Panc1 (cell line): ENCODE measurements around the gene DUXB. TPM values are rescaled to one million over a fixed set of nuclear protein-coding genes. Genes with fewer than 3 reads are reported as not detected.

ENCODE experiments used
- ATAC-seq: fragments of 200-7000 bp; cut with Tn5 transposase; 2 replicates; pipeline ENCODE4 v1.9.1; 2020; ENCODE audit warnings: mild to moderate bottlenecking, moderate library complexity
- BruUV-seq: library from RNA; stranded (reverse); fragments of 400-500 nt; replicated peaks from 2 replicates; lab custom pipeline; 2021; lab: Mats Ljungman, UMichigan
- CTCF ChIA-PET: fragments of 300-600 bp; sonication (Branson Sonifier 250); formaldehyde crosslinking; loops from one replicate; lab custom pipeline; 2022; ENCODE audit warnings: antibody characterized with exemption; lab: Charles Lee
- POLR2A ChIA-PET: fragments of 300-600 bp; sonication (Branson Sonifier 250); formaldehyde crosslinking; loops from one replicate; lab custom pipeline; 2022; ENCODE audit warnings: antibody characterized with exemption; lab: Charles Lee
- DNase-seq: peaks from one replicate; pipeline ENCODE4 v3.0.0-alpha.2; 2010; ENCODE audit warnings: low read depth, low spot score
- H3K27ac ChIP-seq: 2 replicates; pipeline ENCODE4 v1.5.1; 2011; ENCODE audit warnings: mild to moderate bottlenecking, low read length, inconsistent platforms
- H3K27me3 ChIP-seq: fragments of 200-500 bp; sonication (Bioruptor generic); 2 replicates; pipeline ENCODE4 v1.6.0; 2014; ENCODE audit warnings: low read length, inconsistent platforms; ENCODE audit not compliant: control insufficient read depth, insufficient read depth
- H3K36me3 ChIP-seq: fragments of 200-500 bp; sonication (Bioruptor generic); 2 replicates; pipeline ENCODE4 v1.5.1; 2014; ENCODE audit warnings: inconsistent platforms, mild to moderate bottlenecking, low read length, moderate library complexity; ENCODE audit not compliant: control insufficient read depth, insufficient read depth
- H3K4me1 ChIP-seq: 2 replicates; pipeline ENCODE4 v1.5.1; 2011; ENCODE audit warnings: inconsistent platforms, mild to moderate bottlenecking, low read length, moderate library complexity; ENCODE audit not compliant: control insufficient read depth, insufficient read depth
- H3K4me3 ChIP-seq, 2 experiments: 2 replicates each; pipeline ENCODE4 v1.5.1; 2011 to 2012; ENCODE audit warnings: low read depth in 2 of 2, low read length in 2 of 2, mild to moderate bottlenecking in 2 of 2, inconsistent platforms in 1 of 2, moderate library complexity in 1 of 2
- H3K9me3 ChIP-seq: fragments of 200-500 bp; sonication (Bioruptor generic); 2 replicates; pipeline ENCODE4 v1.5.1; 2014; ENCODE audit warnings: low read depth, mild to moderate bottlenecking, inconsistent platforms, low read length, moderate library complexity; ENCODE audit not compliant: control insufficient read depth, insufficient read depth
- POLR2AphosphoS5 ChIP-seq: IDR thresholded peaks from 2 replicates; pipeline ENCODE4 v1.6.1; 2012; ENCODE audit warnings: mild to moderate bottlenecking, low read depth, low read length, moderate library complexity
- SIN3A ChIP-seq: IDR thresholded peaks from 2 replicates; pipeline ENCODE4 v1.6.1; 2012; ENCODE audit warnings: low read depth, mild to moderate bottlenecking, low read length, moderate library complexity, borderline replicate concordance; ENCODE audit not compliant: insufficient read depth
- TCF7L2 ChIP-seq: IDR thresholded peaks from 2 replicates; pipeline ENCODE4 v1.6.1; 2011; ENCODE audit warnings: mild to moderate bottlenecking, low read depth, low read length, inconsistent platforms
- in situ Hi-C: cut with HindIII; loops from 2 replicates; pipeline ENCODE4 v1.10.0; 2016; ENCODE audit warnings: low sequenced_read_pairs, low pct_unique_long_range_greater_than_20kb
- intact Hi-C: fragments of 100-400 bp; cut with micrococcal nuclease; formaldehyde crosslinking; loops from one replicate; pipeline ENCODE4 v1.10.0; 2022; ENCODE audit not compliant: unreplicated experiment
- total RNA-seq: library from RNA; stranded (reverse); gene quantifications from one replicate; pipeline ENCODE4 v1.2.1, GENCODE V29; 2021; ENCODE audit not compliant: unreplicated experiment
- TF ChIP-seq, protein P1 (sequence below), 2 experiments: IDR thresholded peaks; 2 replicates each; pipeline ENCODE4 v1.6.1; 2011 to 2012; ENCODE audit warnings: low read depth in 2 of 2, control low read depth in 1 of 2, low read length in 1 of 2, mild to moderate bottlenecking in 1 of 2, moderate library complexity in 1 of 2; ENCODE audit not compliant: insufficient read depth in 1 of 2
- TF ChIP-seq, protein P2 (sequence below): fragments of 450-650 bp; IDR thresholded peaks from 2 replicates; pipeline ENCODE4 v1.5.1; 2017; ENCODE audit warnings: mild to moderate bottlenecking

The DUXB gene
- total RNA-seq, 1 experiment from 2014 or later, result not detected

DNA sequence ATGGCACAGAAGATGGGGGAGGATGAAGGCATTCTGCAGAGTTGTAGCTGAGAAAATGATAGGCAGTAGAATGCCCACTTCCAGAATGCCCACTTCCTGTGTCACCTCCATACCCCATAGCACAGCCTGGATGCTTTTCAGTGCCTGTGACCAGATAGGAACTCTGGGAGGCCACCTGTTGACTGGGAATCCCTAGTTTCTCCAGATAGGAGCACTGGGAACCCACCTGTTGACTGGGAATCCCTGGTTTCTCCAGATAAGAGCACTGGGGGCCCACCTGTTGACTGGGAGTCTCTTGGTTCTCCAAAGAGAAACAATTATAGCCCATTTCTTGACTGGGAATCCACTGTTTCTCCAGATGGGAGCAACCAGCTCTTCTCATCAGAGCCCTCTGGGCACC is 13.4 kb upstream of the DUXB start:
- no TSS peak for BruUV-seq
- no peak overlapping the region for H3K27ac ChIP-seq
- ATAC-seq, result no peak
- in situ Hi-C loops, result no loop called here
- TF ChIP-seq, protein P1, sequence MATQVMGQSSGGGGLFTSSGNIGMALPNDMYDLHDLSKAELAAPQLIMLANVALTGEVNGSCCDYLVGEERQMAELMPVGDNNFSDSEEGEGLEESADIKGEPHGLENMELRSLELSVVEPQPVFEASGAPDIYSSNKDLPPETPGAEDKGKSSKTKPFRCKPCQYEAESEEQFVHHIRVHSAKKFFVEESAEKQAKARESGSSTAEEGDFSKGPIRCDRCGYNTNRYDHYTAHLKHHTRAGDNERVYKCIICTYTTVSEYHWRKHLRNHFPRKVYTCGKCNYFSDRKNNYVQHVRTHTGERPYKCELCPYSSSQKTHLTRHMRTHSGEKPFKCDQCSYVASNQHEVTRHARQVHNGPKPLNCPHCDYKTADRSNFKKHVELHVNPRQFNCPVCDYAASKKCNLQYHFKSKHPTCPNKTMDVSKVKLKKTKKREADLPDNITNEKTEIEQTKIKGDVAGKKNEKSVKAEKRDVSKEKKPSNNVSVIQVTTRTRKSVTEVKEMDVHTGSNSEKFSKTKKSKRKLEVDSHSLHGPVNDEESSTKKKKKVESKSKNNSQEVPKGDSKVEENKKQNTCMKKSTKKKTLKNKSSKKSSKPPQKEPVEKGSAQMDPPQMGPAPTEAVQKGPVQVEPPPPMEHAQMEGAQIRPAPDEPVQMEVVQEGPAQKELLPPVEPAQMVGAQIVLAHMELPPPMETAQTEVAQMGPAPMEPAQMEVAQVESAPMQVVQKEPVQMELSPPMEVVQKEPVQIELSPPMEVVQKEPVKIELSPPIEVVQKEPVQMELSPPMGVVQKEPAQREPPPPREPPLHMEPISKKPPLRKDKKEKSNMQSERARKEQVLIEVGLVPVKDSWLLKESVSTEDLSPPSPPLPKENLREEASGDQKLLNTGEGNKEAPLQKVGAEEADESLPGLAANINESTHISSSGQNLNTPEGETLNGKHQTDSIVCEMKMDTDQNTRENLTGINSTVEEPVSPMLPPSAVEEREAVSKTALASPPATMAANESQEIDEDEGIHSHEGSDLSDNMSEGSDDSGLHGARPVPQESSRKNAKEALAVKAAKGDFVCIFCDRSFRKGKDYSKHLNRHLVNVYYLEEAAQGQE (IDR thresholded peaks at IDR 0.05; ENCODE audit: insufficient read depth in 1 of 2, low read depth in 2 of 2, low read length in 1 of 2), result no peak
- TF ChIP-seq TCF7L2 (no peak), SIN3A (no peak), POLR2AphosphoS5 (no peak)
- TF ChIP-seq, protein P2, sequence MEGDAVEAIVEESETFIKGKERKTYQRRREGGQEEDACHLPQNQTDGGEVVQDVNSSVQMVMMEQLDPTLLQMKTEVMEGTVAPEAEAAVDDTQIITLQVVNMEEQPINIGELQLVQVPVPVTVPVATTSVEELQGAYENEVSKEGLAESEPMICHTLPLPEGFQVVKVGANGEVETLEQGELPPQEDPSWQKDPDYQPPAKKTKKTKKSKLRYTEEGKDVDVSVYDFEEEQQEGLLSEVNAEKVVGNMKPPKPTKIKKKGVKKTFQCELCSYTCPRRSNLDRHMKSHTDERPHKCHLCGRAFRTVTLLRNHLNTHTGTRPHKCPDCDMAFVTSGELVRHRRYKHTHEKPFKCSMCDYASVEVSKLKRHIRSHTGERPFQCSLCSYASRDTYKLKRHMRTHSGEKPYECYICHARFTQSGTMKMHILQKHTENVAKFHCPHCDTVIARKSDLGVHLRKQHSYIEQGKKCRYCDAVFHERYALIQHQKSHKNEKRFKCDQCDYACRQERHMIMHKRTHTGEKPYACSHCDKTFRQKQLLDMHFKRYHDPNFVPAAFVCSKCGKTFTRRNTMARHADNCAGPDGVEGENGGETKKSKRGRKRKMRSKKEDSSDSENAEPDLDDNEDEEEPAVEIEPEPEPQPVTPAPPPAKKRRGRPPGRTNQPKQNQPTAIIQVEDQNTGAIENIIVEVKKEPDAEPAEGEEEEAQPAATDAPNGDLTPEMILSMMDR, result no peak
- no peaks in the 10 kb centered on the region for H3K4me1 ChIP-seq
- ChIA-PET POLR2A (no interaction called here), CTCF (no interaction called here)
- no peak overlapping the region for H3K4me3 ChIP-seq
- H3K36me3 ChIP-seq, result no peaks in the 10 kb centered on the region; the same call in 1 of the 2 replicates
- no peak for DNase-seq
- intact Hi-C loops, result no loop called here
- no peaks in the 10 kb centered on the region for H3K9me3 ChIP-seq
- H3K27me3 ChIP-seq, result no peaks in the 10 kb centered on the region

DNA sequence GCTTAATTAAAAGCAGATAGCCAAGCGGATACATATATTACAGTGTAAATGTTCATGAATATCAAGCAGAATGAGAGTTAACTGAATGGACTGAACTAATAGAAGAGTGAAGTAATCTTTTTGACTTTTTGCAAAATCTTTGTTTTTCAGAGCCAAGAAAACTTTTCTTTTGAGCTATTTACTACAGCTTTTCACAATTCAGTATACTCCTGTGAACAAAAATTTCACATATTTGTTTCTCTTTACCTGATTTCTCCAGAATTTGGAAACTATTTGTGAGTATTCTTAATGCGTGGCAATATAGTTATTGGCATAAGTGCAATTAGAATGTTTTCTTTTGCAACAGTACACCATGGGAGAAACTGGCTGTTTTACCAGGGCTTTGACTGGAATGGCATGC is 9.1 kb upstream of the DUXB start:
- Histone ChIP-seq H3K4me3 (no peak overlapping the region), H3K27ac (no peak overlapping the region), H3K4me1 (no peaks in the 10 kb centered on the region), H3K9me3 (no peaks in the 10 kb centered on the region), H3K36me3 (no peaks in the 10 kb centered on the region; the same call in 1 of the 2 replicates), H3K27me3 (no peaks in the 10 kb centered on the region)
- DNase-seq (no peak), ATAC-seq (no peak)
- in situ Hi-C loops (no loop called here), intact Hi-C loops (no loop called here)
- TF ChIP-seq, protein P2, result no peak
- TF ChIP-seq TCF7L2 (no peak), SIN3A (no peak), POLR2AphosphoS5 (no peak)
- TF ChIP-seq, protein P1 (IDR thresholded peaks at IDR 0.05; ENCODE audit: insufficient read depth in 1 of 2, low read depth in 2 of 2, low read length in 1 of 2), result no peak
- CTCF ChIA-PET, result no interaction called here
- no TSS peak for BruUV-seq
- POLR2A ChIA-PET, result no interaction called here
